ENCODE results near the gene SPATA4. TPM values are rescaled to one million over a fixed set of nuclear protein-coding genes. Genes with fewer than 3 reads are reported as not detected.

Gene SPATA4
- total RNA-seq, 1 experiment from 2014 or later = not detected

DNA sequence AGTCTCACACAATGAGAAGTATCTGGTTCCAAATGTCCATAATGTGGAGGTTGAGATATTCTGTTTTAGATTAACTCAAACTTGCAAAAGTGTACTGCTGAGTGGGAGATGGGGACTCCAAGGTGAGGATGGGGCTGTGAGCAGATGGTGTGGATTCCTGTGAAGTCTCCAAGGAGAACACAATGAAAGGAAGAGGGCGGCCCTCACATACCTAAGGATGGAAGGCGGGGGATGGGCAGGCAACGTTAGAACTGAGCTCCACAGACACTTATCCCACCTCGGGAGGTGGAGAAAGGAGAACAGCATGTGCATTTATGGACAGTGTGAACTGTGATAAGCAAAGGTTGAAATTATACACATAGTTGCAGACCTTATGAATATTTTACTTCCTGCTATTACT lies 9.9 kb upstream of the SPATA4 start:
- ChIA-PET CTCF (no interaction called here), POLR2A (no interaction called here)
- DNase-seq (ENCODE audit: low read depth, low spot score) (no peak), ATAC-seq (no peak)
- TF ChIP-seq SIN3A (IDR thresholded peaks at IDR 0.05; ENCODE audit: borderline replicate concordance, insufficient read depth, low read depth, low read length) (no peak), CTCF (IDR thresholded peaks at IDR 0.05) (no peak), POLR2AphosphoS5 (IDR thresholded peaks at IDR 0.05; ENCODE audit: low read depth, low read length) (no peak), TCF7L2 (IDR thresholded peaks at IDR 0.05; ENCODE audit: low read depth, low read length) (no peak)
- TF ChIP-seq, protein P1, sequence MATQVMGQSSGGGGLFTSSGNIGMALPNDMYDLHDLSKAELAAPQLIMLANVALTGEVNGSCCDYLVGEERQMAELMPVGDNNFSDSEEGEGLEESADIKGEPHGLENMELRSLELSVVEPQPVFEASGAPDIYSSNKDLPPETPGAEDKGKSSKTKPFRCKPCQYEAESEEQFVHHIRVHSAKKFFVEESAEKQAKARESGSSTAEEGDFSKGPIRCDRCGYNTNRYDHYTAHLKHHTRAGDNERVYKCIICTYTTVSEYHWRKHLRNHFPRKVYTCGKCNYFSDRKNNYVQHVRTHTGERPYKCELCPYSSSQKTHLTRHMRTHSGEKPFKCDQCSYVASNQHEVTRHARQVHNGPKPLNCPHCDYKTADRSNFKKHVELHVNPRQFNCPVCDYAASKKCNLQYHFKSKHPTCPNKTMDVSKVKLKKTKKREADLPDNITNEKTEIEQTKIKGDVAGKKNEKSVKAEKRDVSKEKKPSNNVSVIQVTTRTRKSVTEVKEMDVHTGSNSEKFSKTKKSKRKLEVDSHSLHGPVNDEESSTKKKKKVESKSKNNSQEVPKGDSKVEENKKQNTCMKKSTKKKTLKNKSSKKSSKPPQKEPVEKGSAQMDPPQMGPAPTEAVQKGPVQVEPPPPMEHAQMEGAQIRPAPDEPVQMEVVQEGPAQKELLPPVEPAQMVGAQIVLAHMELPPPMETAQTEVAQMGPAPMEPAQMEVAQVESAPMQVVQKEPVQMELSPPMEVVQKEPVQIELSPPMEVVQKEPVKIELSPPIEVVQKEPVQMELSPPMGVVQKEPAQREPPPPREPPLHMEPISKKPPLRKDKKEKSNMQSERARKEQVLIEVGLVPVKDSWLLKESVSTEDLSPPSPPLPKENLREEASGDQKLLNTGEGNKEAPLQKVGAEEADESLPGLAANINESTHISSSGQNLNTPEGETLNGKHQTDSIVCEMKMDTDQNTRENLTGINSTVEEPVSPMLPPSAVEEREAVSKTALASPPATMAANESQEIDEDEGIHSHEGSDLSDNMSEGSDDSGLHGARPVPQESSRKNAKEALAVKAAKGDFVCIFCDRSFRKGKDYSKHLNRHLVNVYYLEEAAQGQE (IDR thresholded peaks at IDR 0.05; ENCODE audit: insufficient read depth in 1 of 2, low read depth in 2 of 2, low read length in 1 of 2) = no peak
- in situ Hi-C loops (cut with HindIII; ENCODE audit: low pct_unique_long_range_greater_than_20kb, low sequenced_read_pairs) = no loop called here
- intact Hi-C loops (cut with micrococcal nuclease; ENCODE audit: unreplicated experiment) = no loop called here
- BruUV-seq (replicated peaks) = no TSS peak
- H3K27ac ChIP-seq (ENCODE audit: low read length) = no peak overlapping the region
- H3K27me3 ChIP-seq (ENCODE audit: control insufficient read depth, insufficient read depth, low read length) = no peaks in the 10 kb centered on the region
- H3K4me1 ChIP-seq (ENCODE audit: control insufficient read depth, insufficient read depth, low read length) = no peaks in the 10 kb centered on the region
- no peak overlapping the region for H3K4me3 ChIP-seq (ENCODE audit: low read depth in 2 of 2, low read length in 2 of 2)
- H3K36me3 ChIP-seq (ENCODE audit: control insufficient read depth, insufficient read depth, low read length) = no peaks in the 10 kb centered on the region
- H3K9me3 ChIP-seq (ENCODE audit: control insufficient read depth, insufficient read depth, low read depth, low read length) = no peaks in the 10 kb centered on the region

GRCh38 chr4:176198316-176198903 lies 3.0 kb upstream of the SPATA4 start:
- H3K27ac ChIP-seq (ENCODE audit: low read length) = no peak overlapping the region
- no peaks in the 10 kb centered on the region for H3K4me1 ChIP-seq (ENCODE audit: control insufficient read depth, insufficient read depth, low read length)
- H3K9me3 ChIP-seq (ENCODE audit: control insufficient read depth, insufficient read depth, low read depth, low read length) = no peaks in the 10 kb centered on the region
- DNase-seq (ENCODE audit: low read depth, low spot score) = no peak
- no TSS peak for BruUV-seq (replicated peaks)
- H3K27me3 ChIP-seq (ENCODE audit: control insufficient read depth, insufficient read depth, low read length) = no peaks in the 10 kb centered on the region
- intact Hi-C loops (cut with micrococcal nuclease; ENCODE audit: unreplicated experiment) = no loop called here
- POLR2A ChIA-PET = no interaction called here
- CTCF ChIA-PET = no interaction called here
- no peaks in the 10 kb centered on the region for H3K36me3 ChIP-seq (ENCODE audit: control insufficient read depth, insufficient read depth, low read length)
- in situ Hi-C loops (cut with HindIII; ENCODE audit: low pct_unique_long_range_greater_than_20kb, low sequenced_read_pairs) = no loop called here
- no peak for ATAC-seq
- no peak overlapping the region for H3K4me3 ChIP-seq (ENCODE audit: low read depth in 2 of 2, low read length in 2 of 2)
- TF ChIP-seq, protein P1 (IDR thresholded peaks at IDR 0.05; ENCODE audit: insufficient read depth in 1 of 2, low read depth in 2 of 2, low read length in 1 of 2) = no peak
- TF ChIP-seq POLR2AphosphoS5 (IDR thresholded peaks at IDR 0.05; ENCODE audit: low read depth, low read length) (no peak), CTCF (IDR thresholded peaks at IDR 0.05) (no peak), TCF7L2 (IDR thresholded peaks at IDR 0.05; ENCODE audit: low read depth, low read length) (no peak), SIN3A (IDR thresholded peaks at IDR 0.05; ENCODE audit: borderline replicate concordance, insufficient read depth, low read depth, low read length) (no peak)
